GM20000 (cell line): ENCODE results near the gene PEX6.

Experiments
- DNase-seq: peaks from one replicate; pipeline ENCODE4 v3.0.0; 2012; ENCODE audit warnings: low spot score
- TF ChIP-seq, protein P1 (sequence below): IDR thresholded peaks from 2 replicates; pipeline ENCODE4 v1.5.1; 2012; ENCODE audit warnings: mild to moderate bottlenecking, control low read depth; ENCODE audit errors: extremely low read depth, missing control alignments

Gene PEX6, protein sequence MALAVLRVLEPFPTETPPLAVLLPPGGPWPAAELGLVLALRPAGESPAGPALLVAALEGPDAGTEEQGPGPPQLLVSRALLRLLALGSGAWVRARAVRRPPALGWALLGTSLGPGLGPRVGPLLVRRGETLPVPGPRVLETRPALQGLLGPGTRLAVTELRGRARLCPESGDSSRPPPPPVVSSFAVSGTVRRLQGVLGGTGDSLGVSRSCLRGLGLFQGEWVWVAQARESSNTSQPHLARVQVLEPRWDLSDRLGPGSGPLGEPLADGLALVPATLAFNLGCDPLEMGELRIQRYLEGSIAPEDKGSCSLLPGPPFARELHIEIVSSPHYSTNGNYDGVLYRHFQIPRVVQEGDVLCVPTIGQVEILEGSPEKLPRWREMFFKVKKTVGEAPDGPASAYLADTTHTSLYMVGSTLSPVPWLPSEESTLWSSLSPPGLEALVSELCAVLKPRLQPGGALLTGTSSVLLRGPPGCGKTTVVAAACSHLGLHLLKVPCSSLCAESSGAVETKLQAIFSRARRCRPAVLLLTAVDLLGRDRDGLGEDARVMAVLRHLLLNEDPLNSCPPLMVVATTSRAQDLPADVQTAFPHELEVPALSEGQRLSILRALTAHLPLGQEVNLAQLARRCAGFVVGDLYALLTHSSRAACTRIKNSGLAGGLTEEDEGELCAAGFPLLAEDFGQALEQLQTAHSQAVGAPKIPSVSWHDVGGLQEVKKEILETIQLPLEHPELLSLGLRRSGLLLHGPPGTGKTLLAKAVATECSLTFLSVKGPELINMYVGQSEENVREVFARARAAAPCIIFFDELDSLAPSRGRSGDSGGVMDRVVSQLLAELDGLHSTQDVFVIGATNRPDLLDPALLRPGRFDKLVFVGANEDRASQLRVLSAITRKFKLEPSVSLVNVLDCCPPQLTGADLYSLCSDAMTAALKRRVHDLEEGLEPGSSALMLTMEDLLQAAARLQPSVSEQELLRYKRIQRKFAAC

DNA sequence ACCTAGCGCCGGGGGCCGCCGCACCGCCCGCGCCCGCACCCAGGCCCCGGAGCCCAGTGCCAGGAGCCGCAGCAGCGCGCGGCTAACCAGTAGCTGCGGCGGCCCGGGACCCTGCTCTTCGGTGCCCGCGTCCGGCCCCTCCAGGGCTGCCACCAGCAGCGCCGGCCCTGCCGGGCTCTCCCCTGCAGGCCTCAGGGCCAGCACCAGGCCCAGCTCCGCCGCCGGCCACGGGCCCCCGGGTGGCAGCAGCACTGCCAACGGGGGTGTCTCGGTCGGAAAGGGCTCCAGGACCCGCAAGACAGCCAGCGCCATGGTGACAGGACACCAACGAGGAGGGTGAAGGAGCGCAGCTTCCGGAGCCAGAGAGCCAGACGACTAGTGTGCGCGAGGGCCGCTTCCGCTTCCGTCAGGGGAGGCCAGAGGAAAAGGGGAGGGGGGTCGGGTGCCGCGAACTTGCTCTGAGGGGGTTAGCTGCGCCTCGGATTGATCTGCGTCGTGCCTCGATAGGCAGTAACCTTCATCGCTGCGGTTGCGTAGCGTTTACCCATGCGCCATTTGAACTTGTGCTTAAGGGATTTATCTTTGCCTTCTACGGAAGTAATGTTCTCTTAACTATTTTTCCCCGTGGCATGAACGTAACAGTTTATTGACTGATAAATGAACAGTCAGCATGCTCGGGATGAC lies at the start of gene PEX6:
Gene PEX6 (minus strand): TSS at position 343 of the 684 bp plus-strand sequence. CDS start 31 bp downstream, at position 312.
- TF ChIP-seq, protein P1, sequence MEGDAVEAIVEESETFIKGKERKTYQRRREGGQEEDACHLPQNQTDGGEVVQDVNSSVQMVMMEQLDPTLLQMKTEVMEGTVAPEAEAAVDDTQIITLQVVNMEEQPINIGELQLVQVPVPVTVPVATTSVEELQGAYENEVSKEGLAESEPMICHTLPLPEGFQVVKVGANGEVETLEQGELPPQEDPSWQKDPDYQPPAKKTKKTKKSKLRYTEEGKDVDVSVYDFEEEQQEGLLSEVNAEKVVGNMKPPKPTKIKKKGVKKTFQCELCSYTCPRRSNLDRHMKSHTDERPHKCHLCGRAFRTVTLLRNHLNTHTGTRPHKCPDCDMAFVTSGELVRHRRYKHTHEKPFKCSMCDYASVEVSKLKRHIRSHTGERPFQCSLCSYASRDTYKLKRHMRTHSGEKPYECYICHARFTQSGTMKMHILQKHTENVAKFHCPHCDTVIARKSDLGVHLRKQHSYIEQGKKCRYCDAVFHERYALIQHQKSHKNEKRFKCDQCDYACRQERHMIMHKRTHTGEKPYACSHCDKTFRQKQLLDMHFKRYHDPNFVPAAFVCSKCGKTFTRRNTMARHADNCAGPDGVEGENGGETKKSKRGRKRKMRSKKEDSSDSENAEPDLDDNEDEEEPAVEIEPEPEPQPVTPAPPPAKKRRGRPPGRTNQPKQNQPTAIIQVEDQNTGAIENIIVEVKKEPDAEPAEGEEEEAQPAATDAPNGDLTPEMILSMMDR: no peak
- peak; percentile 97 for DNase-seq

GRCh38 chr6:43026365-43026764 lies 47.4 kb upstream of the PEX6 start:
- TF ChIP-seq, protein P1: no peak
- no peak for DNase-seq

GRCh38 chr6:43024436-43024835 lies 45.5 kb upstream of the PEX6 start:
- DNase-seq: no peak
- TF ChIP-seq, protein P1: no peak

- TF ChIP-seq, protein P1: no peak
- peak; percentile 89 for DNase-seq
These were observed 42.5 kb upstream of the PEX6 start, which contains the start of gene RRP36 for GRCh38 chr6:43021270-43022047. Gene RRP36, plus strand, starts transcription at chr6:43021623. Its CDS starts 32 bp downstream, at chr6:43021655.

- TF ChIP-seq, protein P1: no peak
- DNase-seq: no peak
These were observed 41.9 kb upstream of the PEX6 start for GRCh38 chr6:43020847-43021246.

GRCh38 chr6:43020052-43020705 lies 41.2 kb upstream of the PEX6 start:
- DNase-seq: no peak
- TF ChIP-seq, protein P1: no peak
